ENCODE measurements around the gene RERE. TPM values are rescaled to one million over a fixed set of nuclear protein-coding genes. Genes with fewer than 3 reads are reported as not detected.

RERE gene
- total RNA-seq, 1 donor from 2014 or later, result 80.3 TPM

GRCh38 chr1:8661185-8662110 is 156.0 kb downstream of the RERE start:
- intact Hi-C loops (cut with DNase I), result no loop called here
- H3K27ac ChIP-seq, result peak overlapping the region; percentile 62
- H3K27me3 ChIP-seq, result no peaks in the 10 kb centered on the region
- DNase-seq (ENCODE audit: extremely low spot score in 2 of 2), result no peak
- H3K4me3 ChIP-seq, result no peak overlapping the region
- no peaks in the 10 kb centered on the region for H3K9me3 ChIP-seq
- H3K4me1 ChIP-seq, result peaks cover 54% of the 10 kb centered on the region
- TF ChIP-seq, protein P1, sequence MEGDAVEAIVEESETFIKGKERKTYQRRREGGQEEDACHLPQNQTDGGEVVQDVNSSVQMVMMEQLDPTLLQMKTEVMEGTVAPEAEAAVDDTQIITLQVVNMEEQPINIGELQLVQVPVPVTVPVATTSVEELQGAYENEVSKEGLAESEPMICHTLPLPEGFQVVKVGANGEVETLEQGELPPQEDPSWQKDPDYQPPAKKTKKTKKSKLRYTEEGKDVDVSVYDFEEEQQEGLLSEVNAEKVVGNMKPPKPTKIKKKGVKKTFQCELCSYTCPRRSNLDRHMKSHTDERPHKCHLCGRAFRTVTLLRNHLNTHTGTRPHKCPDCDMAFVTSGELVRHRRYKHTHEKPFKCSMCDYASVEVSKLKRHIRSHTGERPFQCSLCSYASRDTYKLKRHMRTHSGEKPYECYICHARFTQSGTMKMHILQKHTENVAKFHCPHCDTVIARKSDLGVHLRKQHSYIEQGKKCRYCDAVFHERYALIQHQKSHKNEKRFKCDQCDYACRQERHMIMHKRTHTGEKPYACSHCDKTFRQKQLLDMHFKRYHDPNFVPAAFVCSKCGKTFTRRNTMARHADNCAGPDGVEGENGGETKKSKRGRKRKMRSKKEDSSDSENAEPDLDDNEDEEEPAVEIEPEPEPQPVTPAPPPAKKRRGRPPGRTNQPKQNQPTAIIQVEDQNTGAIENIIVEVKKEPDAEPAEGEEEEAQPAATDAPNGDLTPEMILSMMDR (IDR thresholded peaks at IDR 0.05), result no peak
- TF ChIP-seq POLR2AphosphoS5 (IDR thresholded peaks at IDR 0.05; ENCODE audit: insufficient read depth in 1 of 2, low read depth in 1 of 2), result no peak
- TF ChIP-seq POLR2A (IDR thresholded peaks at IDR 0.05), result no peak
- no peaks in the 10 kb centered on the region for H3K36me3 ChIP-seq

DNA sequence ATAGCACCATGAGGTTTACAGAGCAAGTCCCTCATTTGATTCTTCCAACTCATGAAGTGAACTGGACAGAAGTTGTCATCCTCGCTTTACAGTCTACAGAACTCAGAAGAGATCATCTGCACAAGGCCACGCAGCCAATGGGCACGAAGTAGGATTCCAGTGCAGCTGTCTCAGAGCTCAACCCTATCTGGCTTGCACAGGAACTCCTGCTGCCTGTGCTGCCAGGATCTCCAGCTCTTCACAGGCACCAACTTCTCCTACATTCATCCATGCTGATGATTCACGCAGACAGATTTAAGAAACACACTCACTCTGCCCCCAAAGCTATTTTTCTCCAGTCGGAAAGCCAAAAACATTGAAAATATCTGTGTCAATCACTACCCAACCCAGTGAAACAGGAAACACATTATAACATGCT is 157.0 kb downstream of the RERE start:
- Histone ChIP-seq H3K9me3 (no peaks in the 10 kb centered on the region), H3K36me3 (peaks cover 0 to 4% of the 10 kb centered on the region in 2 donors), H3K4me1 (peaks cover 43% of the 10 kb centered on the region), H3K27ac (peak overlapping the region; percentile 62), H3K27me3 (no peaks in the 10 kb centered on the region), H3K4me3 (no peak overlapping the region)
- DNase-seq (ENCODE audit: extremely low spot score in 2 of 2), result no peak
- TF ChIP-seq, protein P1 (IDR thresholded peaks at IDR 0.05), result no peak
- peak in 1 of 2 donors; percentile 7 for TF ChIP-seq POLR2AphosphoS5 (IDR thresholded peaks at IDR 0.05; ENCODE audit: insufficient read depth in 1 of 2, low read depth in 1 of 2)
- intact Hi-C loops (cut with DNase I), result no loop called here

- H3K27ac ChIP-seq, result no peak overlapping the region
- TF ChIP-seq, protein P1 (IDR thresholded peaks at IDR 0.05), result no peak
- TF ChIP-seq POLR2AphosphoS5 (IDR thresholded peaks at IDR 0.05; ENCODE audit: insufficient read depth in 1 of 2, low read depth in 1 of 2) (no peak), POLR2A (IDR thresholded peaks at IDR 0.05) (no peak)
- peaks cover 0 to 4% of the 10 kb centered on the region in 2 donors for H3K36me3 ChIP-seq
- H3K27me3 ChIP-seq, result no peaks in the 10 kb centered on the region
- peaks cover 39% of the 10 kb centered on the region for H3K4me1 ChIP-seq
- intact Hi-C loops (cut with DNase I), result no loop called here
- no peak overlapping the region for H3K4me3 ChIP-seq
- no peak for DNase-seq (ENCODE audit: extremely low spot score in 2 of 2)
- H3K9me3 ChIP-seq, result no peaks in the 10 kb centered on the region
These were observed 157.8 kb downstream of the RERE start for GRCh38 chr1:8659593-8659992.

- no peak for TF ChIP-seq POLR2A (IDR thresholded peaks at IDR 0.05)
- TF ChIP-seq, protein P1 (IDR thresholded peaks at IDR 0.05), result no peak
- TF ChIP-seq POLR2AphosphoS5 (IDR thresholded peaks at IDR 0.05; ENCODE audit: insufficient read depth in 1 of 2, low read depth in 1 of 2), result no peak
- Histone ChIP-seq H3K36me3 (peaks cover 0 to 4% of the 10 kb centered on the region in 2 donors), H3K9me3 (no peaks in the 10 kb centered on the region), H3K4me3 (no peak overlapping the region), H3K27me3 (no peaks in the 10 kb centered on the region), H3K4me1 (peaks cover 20% of the 10 kb centered on the region), H3K27ac (no peak overlapping the region)
- intact Hi-C loops (cut with DNase I), result no loop called here
- no peak for DNase-seq (ENCODE audit: extremely low spot score in 2 of 2)
These were observed 163.6 kb downstream of the RERE start for GRCh38 chr1:8653878-8654277.
